NCI-H1092 treated with DMSO at 0.1 percent for 48 hours (cell line): ENCODE results near the gene SLC1A2.
A peak's percentile ranks its signal among the peaks of the same experiment; 100 is the strongest.

Experiments used
- DNase-seq: peaks from one replicate; lab custom pipeline; 2025; lab: John Stamatoyannopoulos, UW

The SLC1A2 gene

DNA sequence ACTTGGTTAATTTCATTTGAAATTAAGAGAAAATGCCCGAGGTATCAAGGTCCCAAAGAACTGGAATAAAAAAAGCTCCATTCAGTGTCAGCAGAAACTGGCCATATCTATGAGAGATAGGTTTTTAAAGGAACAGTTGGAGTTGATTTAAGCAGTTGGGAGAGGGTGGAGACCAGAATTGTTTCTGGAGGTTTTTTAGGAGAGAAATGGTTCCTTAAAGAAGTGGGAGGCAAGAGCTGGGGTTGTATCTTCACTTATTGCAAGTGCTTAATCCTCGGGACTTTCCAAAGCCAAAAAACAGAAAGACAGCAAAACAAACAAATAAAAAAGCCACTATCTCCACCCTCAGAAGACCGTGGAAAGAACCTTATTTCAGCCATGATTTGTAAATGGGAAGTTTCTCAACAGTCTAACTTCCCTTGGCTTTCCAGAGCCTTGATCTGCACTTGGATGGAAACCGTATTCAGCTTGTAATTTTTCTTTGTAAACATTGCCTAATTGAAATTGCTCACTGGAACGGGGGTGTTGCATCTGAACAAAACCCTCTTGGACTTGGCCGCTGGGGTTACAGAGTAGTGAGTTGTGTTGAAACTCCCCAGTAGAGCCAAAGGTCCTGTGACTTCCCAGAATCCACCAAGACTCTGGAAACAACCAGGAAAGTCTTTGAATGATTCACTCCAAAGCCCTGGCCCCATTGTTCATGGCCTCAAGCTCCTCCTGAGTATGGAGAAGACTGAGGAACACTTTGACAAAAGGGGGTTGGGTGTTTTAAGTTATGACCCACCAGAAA, 115.6 kb downstream of the SLC1A2 start:
- DNase-seq = no peak

DNA sequence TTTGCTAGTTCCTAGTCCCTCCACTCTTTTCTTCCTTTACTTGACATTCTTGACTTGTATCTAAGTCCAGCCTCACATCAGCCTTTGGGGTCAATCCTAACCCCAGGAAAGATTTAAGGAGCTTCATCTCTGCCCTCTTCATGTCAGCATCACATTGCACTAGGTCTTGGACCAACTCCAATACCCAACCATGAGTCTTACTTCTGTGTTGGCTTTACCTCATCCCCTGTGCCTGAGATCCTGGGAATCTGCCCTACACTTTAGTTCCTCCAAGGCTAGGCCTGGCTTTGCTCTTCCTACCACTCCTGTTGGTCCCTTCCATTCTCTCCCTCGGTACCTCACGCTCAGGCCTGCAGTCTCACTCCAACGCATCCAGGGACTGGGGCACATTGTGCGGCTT, 117.0 kb downstream of the SLC1A2 start:
- DNase-seq = no peak

DNA sequence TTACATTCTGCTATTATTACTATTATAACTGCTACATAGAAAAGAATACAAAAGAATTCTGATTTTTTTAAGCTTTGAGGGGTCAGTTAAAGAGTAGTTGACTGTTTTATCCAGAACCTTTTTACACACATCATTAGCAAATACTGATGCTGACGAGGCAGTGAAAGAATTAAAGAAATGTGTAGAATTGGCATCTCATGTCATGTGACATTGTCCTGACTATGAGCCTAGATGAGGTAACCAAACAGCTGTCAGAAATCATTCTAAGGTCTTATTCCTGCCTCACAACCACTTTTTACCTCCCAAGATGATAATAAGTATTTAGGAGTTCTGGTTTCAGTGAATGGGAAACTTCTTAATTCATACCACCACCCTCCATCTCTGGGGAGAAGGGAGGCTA, 121.0 kb downstream of the SLC1A2 start:
- DNase-seq = no peak

DNA sequence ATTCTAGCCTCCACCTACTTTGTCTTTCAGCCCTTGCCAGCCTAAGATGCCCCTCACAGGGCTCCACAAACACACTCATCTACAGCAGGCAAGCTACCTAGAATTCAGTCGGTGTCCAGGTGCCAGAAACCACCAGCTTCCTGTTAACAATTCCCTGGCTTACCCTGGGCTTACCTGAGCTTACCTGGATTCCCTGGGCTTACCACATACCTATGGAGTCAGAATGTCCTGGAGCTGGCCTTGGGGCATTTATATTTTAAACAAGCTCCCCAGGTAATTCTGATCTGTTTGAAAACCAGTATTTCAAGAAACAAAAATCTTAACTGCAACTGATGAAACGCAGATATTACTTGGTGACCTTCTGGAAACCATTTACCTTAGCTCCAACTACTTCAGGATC, 123.6 kb downstream of the SLC1A2 start:
- no peak for DNase-seq

DNA sequence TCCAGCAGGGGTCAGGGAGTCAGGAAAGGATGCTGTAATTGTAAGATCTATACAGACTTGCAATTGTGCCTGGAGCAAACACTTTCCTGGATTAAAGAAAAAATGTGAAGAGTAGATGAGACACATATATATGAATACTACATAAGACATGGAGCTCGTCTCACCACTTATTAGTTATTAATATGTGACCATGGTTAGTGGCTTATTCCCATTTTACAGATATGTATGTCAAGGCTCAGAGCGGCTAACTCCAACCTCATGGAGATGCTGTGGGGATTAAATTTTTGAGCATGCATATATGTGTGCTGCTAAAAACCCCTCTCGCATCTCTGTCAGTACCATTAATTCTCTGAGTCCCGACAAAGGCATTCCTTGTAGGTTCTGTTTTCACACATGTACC, 125.7 kb downstream of the SLC1A2 start:
- DNase-seq = no peak

DNA sequence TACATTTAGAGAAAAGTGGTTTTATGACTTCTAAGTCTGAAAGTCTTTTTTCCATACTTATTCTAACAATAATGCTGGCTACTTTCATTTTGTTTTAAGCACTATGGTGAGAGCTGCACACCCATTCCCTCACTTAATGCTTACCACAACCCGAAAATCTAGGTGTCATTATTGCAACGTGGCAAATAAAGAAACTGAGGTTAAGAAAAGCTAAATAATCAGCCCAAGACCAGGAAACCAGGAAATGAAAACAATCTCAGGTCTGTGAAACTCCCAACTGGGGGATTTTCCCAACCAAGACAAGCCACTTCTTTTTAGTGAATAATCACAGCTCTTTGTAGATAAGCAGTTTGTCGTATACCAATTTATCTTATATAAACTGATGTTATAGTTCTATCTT, 126.3 kb downstream of the SLC1A2 start:
- DNase-seq = no peak

DNA sequence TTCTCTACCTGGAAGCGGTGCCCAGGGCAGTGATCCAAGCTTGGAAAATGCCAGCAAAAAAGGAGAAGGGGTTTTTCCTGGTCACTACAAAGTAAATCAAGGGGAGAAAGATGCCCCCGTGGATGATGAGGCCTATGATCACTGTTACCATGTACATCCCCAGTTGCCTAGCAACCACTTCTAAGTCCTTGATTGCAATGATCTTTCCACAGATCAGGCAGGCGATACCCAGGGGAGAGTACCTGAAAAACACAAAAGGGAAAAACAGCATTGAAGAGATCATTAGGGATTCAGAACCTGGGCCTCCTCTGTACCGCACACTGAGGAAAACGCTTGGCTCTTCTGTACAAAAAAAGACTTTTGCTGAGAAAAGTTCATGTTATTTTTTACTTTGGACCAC, 127.1 kb downstream of the SLC1A2 start:
- peak; percentile 60 for DNase-seq

DNA sequence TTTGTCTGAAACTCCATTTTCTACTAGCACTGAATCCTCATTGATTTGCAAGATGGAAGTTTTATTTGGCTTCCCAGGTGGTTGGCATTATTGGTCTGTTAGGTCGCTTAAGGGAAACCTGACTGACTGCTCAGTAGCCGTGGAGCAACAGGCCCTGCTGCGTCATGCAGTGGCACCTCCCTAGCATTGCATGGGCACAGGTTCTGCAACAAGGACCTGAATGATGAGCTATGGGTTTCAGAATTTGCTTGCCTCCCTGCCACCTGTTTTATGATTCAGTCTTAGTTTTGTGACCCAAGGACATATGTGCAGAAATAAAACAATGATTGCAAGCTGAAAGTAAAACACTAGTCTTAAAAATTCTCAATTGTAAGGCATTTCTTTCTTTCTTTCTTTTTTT, 128.5 kb downstream of the SLC1A2 start:
- no peak for DNase-seq

DNA sequence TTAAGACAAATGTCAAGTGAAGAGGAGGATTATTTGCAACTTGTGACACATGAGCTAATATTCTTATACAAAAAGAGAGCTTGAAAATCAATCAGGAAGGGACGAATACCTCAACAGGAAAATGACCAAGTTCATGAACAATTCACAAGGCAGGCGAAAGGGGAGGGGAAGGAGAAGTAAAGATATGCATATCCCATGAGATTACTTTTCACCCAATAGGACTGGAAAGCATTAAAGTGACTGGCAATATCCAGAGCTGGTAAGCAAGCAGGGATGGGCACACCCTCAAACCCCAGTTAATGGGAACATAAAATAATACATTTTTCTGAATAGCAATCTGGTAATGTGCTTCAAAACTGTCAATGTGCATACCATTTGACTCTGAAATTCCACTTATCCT, 129.5 kb downstream of the SLC1A2 start:
- DNase-seq = no peak

DNA sequence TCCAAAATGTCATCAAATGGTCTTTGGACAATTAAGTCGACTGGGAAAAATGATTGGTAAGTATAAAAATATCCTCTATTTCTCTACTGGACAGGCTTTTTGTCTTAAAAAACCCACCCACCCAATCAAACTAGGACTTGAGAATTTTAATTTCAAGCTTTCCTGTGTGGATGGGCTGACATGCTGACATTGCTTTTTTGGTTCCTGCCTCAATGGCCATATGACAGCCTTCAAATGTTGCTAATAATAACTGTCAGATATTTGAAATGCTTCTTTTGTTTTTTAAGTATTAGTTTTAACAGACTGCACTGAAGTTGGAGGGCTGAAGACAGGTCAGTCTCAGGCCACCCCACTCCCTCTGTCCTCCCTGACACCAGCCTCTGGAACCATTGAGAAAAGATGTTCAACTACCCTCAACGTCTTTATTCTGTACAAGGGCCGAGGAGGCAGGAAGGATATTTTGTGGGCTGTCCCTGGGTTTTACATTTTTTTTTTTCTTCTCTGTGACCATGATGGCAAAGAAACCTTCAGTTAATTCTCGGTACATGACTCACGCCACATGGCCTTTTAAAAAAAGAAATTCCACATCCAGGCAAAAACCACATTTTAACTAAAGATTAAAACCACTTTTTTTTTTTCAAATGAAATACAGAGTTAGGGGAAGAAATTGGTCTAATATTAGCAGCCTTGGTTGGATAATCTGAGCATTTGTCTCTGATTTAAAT, 130.4 kb downstream of the SLC1A2 start:
- DNase-seq = no peak

DNA sequence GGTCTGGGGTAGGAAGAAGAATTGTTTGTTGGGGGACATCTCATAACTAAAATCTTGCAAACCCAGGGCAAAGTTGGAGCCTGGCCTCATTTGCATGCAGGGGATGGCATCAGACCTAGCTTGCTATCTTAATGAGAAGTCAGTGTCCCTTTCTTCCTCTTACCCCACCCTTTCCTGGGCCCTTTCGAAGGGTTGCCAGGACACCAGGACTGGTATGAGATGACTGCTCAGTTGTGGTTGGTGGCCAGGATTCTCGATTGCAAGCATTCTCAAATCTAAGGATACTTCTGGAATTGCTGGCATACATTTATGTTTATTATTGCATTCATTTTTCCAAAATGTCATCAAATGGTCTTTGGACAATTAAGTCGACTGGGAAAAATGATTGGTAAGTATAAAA, 131.0 kb downstream of the SLC1A2 start:
- DNase-seq = no peak

DNA sequence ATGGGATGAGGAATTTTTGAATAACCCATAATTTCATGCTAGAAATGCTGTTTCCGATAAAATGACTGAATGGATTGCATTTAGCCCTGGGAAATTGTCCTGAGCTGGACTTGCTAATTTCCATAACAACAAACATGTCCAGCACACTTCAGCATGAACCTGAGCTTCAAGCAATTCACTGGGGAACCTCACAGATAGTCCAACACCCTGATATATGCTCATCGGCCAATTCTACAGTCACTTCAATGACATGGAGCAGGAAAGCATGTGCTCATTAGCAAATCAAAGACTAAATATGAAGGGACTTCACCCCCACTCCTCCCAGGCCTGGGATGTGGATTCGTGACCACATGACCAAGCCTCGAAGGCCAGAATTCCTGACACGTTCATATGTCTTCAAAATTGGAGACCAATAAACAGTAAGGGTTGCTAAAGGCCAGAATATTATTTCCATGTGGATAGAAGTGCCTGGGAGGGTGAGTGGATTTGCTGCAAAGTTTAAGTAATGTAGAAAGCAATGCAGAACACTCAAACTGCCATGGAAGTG, 131.9 kb downstream of the SLC1A2 start:
- DNase-seq = no peak

DNA sequence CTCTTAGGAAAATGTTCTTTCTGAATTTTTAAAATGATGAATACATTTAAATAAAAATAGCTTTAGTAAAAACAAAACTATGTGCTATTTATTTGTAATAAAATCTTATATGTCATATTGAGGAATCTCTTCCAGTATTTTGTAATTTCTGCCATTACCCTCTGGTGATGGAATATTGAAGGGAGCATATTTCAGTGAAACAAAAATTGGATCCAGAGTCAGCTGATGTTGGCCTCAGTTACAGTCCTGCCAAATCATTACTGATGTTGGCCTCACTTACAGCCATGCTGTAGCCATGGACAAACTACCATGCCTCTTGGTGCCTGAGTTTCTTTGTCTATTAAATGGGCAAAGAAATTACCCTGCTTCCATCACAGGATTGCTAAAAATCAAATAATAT, 133.2 kb downstream of the SLC1A2 start:
- DNase-seq = no peak

DNA sequence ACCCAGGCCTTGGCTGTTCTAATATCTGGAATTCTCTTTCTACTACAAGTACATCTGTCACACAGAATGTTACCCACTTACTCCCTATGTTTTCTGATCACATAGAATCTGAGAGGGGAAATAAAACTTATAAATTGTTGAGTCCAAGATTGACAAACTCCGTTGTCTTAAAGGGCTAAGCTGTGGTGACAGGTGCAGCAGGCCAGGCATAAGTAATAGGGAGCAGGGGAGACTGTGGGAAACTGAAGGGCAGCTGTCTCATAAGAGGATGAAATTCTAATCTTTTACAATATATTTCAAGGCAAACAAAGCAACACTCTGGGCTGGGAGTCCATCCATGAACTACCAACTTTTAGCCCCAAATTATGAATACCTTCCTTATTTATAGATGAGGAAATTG, 133.9 kb downstream of the SLC1A2 start:
- DNase-seq = no peak

DNA sequence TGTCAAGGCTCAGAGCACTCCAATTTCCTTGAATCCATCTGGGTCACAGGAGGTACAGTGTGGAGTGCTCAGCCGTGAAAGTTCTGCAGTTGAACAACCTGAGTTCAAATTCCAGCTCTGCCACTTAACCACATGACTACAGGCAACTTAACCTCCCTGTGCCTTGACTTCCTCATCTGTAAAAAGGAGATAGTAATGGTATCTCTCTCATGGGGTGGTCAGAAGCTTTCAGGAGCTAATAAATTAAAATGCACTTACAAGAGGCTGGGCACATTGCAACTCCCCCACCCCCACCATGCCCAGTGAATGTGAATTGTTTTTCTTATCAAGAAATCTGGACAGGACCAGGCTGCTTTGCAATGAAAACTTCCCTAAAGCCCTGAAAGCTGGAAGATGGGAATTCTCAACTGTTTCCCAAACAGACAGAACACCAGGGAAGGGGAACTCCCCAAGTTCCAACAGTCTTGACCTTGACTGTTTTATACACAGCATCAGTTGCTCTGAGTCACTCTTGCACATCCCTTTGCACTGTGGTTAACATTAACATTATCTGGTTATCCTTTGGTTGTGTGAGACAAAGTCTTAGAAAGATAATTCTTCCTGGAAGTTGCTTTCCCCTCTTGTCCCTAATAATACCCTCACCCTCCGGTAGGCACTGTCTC, 137.0 kb downstream of the SLC1A2 start:
- DNase-seq = no peak

DNA sequence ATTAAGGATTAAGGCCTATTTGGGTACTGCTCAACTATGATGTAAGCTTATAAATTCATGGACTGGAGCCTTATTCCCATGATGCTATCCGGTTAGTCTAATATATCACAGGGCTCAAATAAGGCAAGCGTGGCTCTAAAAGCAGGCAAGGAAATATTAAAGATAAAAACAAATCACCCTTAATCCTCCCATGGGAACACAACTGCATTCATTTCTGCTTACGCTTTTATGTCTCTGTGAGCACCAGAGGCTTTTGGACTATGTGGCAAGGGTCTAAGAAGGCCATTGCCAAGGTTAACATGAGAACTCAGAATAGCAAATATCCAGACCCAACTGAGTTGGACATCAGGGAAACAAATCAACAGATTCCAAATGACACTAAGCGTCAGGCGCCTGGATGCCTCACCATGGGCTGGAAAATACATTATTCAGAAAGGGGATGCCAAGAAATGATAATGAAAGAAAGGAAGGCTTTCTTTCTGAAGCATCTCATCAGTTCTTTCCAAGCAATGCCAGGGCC, 138.1 kb downstream of the SLC1A2 start:
- DNase-seq = no peak

DNA sequence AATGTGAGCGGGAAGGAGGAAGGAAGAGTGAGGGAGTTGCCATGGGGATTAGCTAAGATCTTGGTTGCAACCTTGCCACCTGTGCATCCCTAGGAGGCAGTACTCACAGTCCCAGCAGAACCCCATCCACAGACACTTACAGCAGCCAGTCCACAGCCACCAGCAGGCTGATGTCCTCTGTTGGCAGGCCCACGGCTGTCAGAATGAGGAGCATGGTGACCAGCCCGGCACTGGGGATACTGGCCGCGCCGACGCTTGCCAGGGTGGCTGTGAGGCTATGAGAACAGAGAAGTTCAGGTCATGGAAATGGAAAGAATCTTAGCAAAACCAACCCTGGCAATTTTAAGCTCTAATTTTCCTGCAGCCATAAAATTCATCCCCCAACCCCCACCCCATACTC, 138.6 kb downstream of the SLC1A2 start:
- no peak for DNase-seq

DNA sequence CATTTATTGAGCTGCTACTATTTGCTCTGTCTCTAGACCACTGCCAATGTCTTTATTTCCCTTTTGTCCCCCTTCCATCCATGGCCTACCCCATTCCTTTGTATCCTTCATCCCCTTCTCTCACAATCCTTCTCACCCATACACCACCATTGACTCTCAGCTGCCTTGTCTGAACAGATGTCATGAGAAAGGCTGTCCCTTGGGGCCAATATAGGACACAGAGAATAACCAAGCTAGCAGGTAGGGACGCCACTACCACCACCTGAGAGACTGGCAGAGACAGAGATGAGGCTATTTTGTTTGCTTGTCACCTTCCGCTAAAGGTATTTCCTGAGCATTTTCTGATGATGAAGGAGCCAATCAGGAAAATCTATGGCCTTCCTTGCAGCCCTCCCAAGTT, 141.5 kb downstream of the SLC1A2 start:
- DNase-seq = no peak

DNA sequence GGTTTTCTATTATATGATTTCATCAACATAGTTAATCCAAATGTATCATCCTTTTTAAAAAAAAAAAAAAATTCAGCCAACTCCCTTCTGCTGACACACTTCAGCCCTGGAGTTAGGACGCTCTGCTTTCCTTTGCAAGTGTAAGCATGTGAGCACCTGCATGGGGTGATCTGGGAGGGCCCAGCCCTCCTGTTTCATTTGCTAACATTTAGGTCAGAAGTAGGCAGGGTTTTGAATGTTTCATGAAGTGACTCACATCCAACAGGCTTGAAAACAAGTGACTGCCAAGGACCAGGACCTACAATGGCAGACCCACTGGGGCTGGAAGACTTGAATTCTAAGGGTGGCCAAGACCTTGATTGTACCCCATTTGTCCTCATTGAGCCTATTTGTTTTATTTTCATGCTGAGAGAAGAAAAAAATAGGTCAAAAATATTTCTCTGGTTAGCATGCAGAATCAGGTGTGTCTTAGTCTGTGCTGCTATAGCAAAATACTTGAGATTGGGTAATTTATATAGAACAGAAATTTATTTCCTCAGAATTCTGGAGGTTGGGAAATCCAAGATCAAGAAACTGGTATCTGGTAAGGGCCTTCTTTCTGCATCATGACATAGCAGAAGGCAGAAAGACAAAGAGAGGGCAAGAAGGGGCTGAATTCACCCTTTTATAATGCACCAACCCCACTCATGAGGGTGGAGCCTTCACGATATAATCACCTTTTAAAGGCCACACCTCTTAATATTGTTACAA, 142.8 kb downstream of the SLC1A2 start:
- no peak for DNase-seq

DNA sequence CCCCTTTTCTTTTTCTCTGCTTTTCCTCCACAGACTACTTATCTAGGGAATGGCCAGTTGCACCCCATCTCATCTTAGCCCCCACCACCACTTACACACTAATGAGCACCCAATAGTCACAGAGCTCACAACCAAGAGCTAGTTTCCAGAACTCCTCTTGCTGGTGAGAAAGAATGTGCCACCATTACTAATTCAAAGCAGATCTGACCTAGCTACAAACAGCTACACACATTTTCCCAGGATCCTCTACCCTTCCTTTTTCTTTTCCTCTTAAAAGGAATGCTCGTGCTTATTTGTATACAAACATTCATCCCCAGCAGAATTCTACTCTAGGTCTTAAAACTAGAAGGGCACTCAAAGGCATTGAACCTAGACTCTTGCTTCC, 143.6 kb downstream of the SLC1A2 start:
- no peak for DNase-seq

DNA sequence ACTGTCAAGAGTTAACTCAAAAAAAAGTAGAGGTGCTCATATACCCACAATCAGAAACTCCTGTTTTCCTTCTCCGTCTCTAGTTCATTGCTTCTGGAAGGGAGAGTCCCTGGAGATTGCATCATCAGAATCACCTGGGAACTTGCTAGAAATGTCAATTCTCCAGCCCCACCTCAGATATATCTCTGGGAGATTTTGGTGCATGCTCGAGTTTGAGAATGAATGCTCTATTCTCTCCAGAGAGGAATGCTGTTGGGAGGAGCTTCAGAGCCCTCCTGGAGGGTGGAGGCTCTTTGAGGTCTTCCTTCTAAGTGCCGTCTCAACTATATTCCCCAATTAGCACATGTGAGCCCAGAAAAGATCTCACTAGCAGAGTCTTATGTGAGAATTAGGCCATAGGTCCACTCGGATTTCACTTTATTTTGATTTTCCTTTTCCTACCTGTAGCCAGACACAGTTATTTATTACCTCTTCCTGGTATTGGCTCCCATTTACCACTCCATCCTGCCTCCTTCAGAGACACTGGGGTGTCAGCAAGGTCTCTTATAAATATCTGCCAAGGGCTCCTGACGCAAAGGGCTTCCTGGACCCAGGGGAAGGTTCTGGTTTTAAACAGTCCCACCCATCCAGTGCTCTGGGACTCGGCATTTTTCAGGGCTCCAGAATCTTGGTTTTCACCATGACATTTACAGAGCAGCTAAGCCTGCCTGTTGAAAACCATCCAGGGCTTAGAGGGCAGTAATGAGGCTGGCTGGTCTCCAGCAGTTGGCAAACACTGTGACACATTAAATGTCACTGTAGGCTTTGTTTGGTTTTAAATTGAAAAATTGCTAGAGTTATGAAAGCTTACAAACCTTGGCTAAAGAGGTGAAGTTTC, 144.2 kb downstream of the SLC1A2 start:
- DNase-seq = peak; percentile 80
